Progenitor cell of endocrine pancreas (in vitro differentiated cells): Measurements from ENCODE around the gene CDC42BPA. TPM values are rescaled to one million over a fixed set of nuclear protein-coding genes. Genes with fewer than 3 reads are reported as not detected.

Experiments used
- DNase-seq: peaks from one replicate; pipeline ENCODE4 v3.0.0; 2021; ENCODE audit warnings: low spot score; ENCODE audit not compliant: unreplicated experiment
- H3K27ac Mint-ChIP-seq: 2 replicates; pipeline ENCODE4 v1.8.0; 2021; ENCODE audit warnings: mild to moderate bottlenecking, moderate library complexity, mixed read lengths
- H3K27me3 Mint-ChIP-seq: 2 replicates; pipeline ENCODE4 v1.8.0; 2021; ENCODE audit warnings: mixed read lengths
- H3K36me3 Mint-ChIP-seq: 2 replicates; pipeline ENCODE4 v1.8.0; 2022; ENCODE audit warnings: mixed read lengths; ENCODE audit not compliant: insufficient read depth
- H3K4me1 Mint-ChIP-seq: 2 replicates; pipeline ENCODE4 v1.8.0; 2021; ENCODE audit warnings: low read depth, mixed read lengths
- H3K4me3 Mint-ChIP-seq: 2 replicates; pipeline ENCODE4 v1.8.0; 2021; ENCODE audit warnings: low read depth, mild to moderate bottlenecking, moderate library complexity, mixed read lengths
- H3K9me3 Mint-ChIP-seq: 2 replicates; pipeline ENCODE4 v1.8.0; 2021; ENCODE audit warnings: low read depth, mixed read lengths
- total RNA-seq: library from RNA; stranded (reverse); gene quantifications from 2 replicates; pipeline ENCODE4 v1.2.1, GENCODE V29; 2021
- TF ChIP-seq, protein P1 (sequence below): fragments of 200-600 bp; sonication (generic); IDR thresholded peaks from one replicate; pipeline ENCODE4 v1.5.0; 2021; ENCODE audit warnings: antibody characterized with exemption, mild to moderate bottlenecking; ENCODE audit not compliant: unreplicated experiment

The CDC42BPA gene
- total RNA-seq, 1 donor from 2014 or later = 32.7 TPM

DNA sequence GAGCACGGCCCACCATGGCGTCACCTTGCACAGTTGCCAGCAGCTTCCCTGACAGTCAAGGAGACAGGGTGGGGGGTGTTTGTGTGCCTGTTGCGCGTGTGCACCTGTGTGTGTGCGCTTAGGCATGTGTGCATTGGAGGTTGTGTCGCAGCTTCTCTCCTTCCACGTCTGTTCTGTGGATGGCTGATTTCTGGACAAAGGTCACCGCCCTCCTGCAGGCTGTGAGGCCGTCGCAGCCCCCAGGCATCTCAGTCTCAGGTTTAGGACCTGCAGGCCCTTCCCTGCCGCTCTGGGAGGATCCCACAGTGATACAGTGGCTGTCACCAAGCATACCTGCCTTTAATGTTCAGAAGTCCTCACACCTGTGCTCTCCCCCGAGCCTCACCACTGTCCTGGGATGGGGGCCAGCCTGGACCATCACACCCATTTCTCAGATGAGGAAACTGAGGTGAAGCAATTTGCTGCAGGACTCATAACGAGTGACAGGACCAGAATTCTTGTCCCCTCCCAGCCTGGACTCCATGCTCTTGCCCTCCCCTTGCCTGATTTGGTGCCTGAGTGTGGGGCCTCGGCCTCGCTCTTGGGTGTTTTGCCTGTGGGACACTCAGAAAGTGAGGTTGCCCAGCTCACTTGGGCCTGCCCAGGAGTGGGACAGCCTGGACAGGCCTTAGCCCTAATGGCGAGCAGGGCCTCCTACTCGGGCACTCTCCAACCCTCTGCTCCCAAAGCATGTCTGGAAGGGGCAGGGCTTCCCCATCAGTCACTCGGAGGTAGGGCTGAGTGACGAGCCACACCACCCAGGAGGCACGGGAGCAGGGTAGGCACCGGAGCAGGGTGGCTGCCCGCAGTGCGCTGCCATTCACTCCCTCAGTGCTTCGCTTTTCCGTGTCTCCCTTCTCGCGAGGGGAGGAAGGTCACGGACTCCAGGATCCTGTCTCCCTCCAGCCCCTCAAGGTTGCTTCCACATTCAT, 355.6 kb downstream of the CDC42BPA start:
- Mint-ChIP-seq H3K27me3 (no peaks in the 10 kb centered on the region), H3K27ac (no peak overlapping the region), H3K4me3 (no peak overlapping the region), H3K4me1 (peaks cover 2% of the 10 kb centered on the region), H3K9me3 (no peaks in the 10 kb centered on the region), H3K36me3 (peaks cover 7% of the 10 kb centered on the region)
- TF ChIP-seq, protein P1, sequence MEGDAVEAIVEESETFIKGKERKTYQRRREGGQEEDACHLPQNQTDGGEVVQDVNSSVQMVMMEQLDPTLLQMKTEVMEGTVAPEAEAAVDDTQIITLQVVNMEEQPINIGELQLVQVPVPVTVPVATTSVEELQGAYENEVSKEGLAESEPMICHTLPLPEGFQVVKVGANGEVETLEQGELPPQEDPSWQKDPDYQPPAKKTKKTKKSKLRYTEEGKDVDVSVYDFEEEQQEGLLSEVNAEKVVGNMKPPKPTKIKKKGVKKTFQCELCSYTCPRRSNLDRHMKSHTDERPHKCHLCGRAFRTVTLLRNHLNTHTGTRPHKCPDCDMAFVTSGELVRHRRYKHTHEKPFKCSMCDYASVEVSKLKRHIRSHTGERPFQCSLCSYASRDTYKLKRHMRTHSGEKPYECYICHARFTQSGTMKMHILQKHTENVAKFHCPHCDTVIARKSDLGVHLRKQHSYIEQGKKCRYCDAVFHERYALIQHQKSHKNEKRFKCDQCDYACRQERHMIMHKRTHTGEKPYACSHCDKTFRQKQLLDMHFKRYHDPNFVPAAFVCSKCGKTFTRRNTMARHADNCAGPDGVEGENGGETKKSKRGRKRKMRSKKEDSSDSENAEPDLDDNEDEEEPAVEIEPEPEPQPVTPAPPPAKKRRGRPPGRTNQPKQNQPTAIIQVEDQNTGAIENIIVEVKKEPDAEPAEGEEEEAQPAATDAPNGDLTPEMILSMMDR = no peak
- no peak for DNase-seq

DNA sequence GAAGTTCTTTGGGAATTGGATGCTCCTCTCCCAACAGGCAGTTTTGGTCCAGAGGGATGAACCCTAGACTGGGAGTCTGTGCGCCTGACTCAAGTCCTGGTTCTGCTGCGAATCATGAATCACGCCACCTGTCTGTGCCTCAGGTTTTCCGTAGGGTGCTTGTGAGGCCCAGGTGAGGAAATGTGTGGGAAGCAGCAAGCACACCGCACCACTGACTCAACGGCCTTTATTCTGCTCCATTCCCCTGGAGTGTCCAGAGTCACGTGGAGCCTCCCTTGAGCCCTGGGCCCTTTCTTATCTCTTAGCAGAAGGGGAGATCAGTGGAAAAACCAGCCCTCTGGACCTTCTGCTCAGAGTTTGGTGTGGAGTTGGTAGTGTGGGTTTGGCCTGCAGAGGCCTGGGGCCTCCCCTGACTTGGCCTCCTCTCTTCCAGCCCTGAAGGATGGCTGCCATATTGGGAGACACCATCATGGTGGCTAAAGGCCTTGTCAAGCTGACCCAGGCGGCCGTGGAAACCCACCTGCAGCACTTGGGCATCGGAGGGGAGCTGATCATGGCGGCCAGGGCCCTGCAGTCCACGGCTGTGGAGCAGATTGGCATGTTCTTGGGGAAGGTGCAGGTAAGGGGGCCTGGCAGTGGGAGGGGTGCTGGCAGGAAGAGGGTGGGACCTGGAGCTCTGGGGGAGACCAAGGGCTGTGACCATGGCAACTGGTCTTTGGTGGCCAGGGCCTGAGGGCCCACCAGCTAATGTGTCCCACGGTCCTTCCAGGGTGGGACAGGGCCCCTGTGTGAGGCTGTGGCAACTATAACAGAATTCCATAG, 357.1 kb downstream of the CDC42BPA start:
- Mint-ChIP-seq H3K27me3 (no peaks in the 10 kb centered on the region), H3K4me1 (peaks cover 2% of the 10 kb centered on the region), H3K4me3 (no peak overlapping the region), H3K27ac (no peak overlapping the region), H3K9me3 (no peaks in the 10 kb centered on the region), H3K36me3 (peaks cover 7% of the 10 kb centered on the region)
- TF ChIP-seq, protein P1 = no peak
- no peak for DNase-seq

DNA sequence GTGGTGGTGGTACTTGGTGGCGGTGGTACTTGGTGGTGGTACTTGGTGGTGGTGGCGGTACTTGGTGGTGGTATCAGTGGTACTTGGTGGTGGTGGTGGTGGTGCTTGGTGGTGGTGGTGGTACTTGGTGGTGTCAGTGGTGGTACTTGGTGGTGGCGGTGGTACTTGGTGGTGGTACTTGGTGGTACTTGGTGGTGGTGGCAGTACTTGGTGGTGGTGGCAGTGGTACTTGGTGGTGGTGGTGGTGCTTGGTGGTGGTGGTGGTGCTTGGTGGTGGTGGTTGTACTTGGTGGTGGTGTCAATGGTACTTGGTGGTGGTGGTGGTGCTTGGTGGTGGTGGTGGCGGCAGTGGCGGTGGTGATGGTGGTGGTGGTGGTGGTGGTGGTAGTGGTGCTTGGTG, 358.0 kb downstream of the CDC42BPA start:
- no peak overlapping the region for H3K27ac Mint-ChIP-seq
- DNase-seq = no peak
- H3K9me3 Mint-ChIP-seq = no peaks in the 10 kb centered on the region
- H3K36me3 Mint-ChIP-seq = peaks cover 7% of the 10 kb centered on the region
- TF ChIP-seq, protein P1 = no peak
- peaks cover 2% of the 10 kb centered on the region for H3K4me1 Mint-ChIP-seq
- no peak overlapping the region for H3K4me3 Mint-ChIP-seq
- no peaks in the 10 kb centered on the region for H3K27me3 Mint-ChIP-seq

DNA sequence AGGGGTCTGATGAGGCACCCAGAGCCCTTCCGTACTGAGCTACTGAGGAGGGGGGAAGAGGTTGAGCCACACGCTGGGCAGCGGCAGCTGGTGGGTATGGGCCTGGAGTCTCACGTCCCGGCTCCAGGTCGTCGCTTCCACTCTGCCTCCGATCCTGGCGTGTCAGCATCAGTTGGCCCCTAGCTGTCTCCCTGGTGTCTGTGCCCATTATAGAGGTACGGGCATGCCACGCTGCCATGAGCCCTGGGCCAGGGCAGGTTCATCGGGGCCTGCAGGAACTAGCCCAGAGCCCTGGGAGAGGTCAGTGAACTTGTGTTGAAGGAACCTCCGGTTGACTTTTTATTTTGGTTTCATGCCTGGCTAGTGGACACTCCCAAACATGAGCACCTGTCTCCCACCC, 360.0 kb downstream of the CDC42BPA start:
- Mint-ChIP-seq H3K36me3 (peaks cover 12% of the 10 kb centered on the region), H3K4me1 (peaks cover 2% of the 10 kb centered on the region), H3K9me3 (no peaks in the 10 kb centered on the region), H3K4me3 (no peak overlapping the region), H3K27me3 (no peaks in the 10 kb centered on the region), H3K27ac (no peak overlapping the region)
- DNase-seq = no peak
- TF ChIP-seq, protein P1 = no peak

DNA sequence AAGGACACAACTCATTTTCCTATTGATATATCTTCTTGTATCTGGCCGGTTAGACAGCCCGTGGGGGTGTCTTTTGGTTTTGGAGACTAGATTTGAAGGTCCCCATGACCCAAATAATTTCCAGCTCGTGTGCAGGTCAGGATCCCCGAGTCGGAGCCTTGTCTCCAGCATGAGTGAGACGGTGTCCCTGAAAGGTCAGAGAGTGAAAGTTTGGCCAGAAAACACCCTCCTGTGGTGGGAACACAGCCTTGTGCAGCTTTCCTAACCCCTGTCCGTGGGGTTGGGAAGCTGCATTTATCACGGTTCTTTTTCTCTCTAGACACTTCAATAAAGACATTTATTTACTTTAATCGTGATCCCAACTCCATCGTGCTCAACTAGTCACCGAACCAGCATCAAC, 360.6 kb downstream of the CDC42BPA start:
- Mint-ChIP-seq H3K27ac (no peak overlapping the region), H3K9me3 (no peaks in the 10 kb centered on the region), H3K36me3 (peaks cover 12% of the 10 kb centered on the region), H3K27me3 (no peaks in the 10 kb centered on the region), H3K4me1 (peaks cover 2% of the 10 kb centered on the region), H3K4me3 (no peak overlapping the region)
- DNase-seq = no peak
- TF ChIP-seq, protein P1 = no peak
